CD14-positive monocyte (primary cell): ENCODE measurements around the gene TFAP2E. TPM values are rescaled to one million over a fixed set of nuclear protein-coding genes. Genes with fewer than 3 reads are reported as not detected.
"Not testable (repeated sequence)": the region's sequence is repeated elsewhere in the genome, so short reads cannot be mapped to it uniquely, and the experiment has no call there.

Experiments
- DNase-seq, 3 donors: peaks; one replicate each; pipeline ENCODE4 v3.0.0-alpha.2; 2011 to 2022
- H2AFZ ChIP-seq: 2 replicates; pipeline ENCODE4 v1.6.0; 2012; ENCODE audit warnings: mild to moderate bottlenecking, low read depth, low read length, inconsistent platforms; ENCODE audit not compliant: insufficient read depth, poor library complexity, severe bottlenecking
- H3K27ac ChIP-seq, 2 donors: 1 replicate in 1 of 2; 2 replicates in 1 of 2; pipeline ENCODE4 v1.5.1; 2012 to 2013; ENCODE audit warnings: low read length in 2 of 2, control low read depth in 1 of 2, inconsistent platforms in 1 of 2, low read depth in 1 of 2, mild to moderate bottlenecking in 1 of 2
- H3K27me3 ChIP-seq, 2 donors: one replicate each; pipeline versions ENCODE4 v1.6.0 to v1.6.1; 2011 to 2013; ENCODE audit warnings: low read length in 2 of 2; ENCODE audit not compliant: control insufficient read depth in 2 of 2, insufficient read depth in 2 of 2
- H3K36me3 ChIP-seq, 2 donors: replicated peaks in 1 of 2; 1 replicate in 1 of 2; 2 replicates in 1 of 2; pipeline versions ENCODE4 v1.5.1 to v1.6.1; 2012 to 2013; ENCODE audit warnings: low read length in 2 of 2, control low read depth in 1 of 2, inconsistent platforms in 1 of 2, mild to moderate bottlenecking in 1 of 2; ENCODE audit not compliant: insufficient read depth in 2 of 2, control insufficient read depth in 1 of 2
- H3K4me1 ChIP-seq, 2 donors: 1 replicate in 1 of 2; 2 replicates in 1 of 2; pipeline versions ENCODE4 v1.5.1 to v1.6.1; 2012 to 2013; ENCODE audit warnings: low read length in 2 of 2, control low read depth in 1 of 2, inconsistent platforms in 1 of 2, mild to moderate bottlenecking in 1 of 2, moderate library complexity in 1 of 2; ENCODE audit not compliant: insufficient read depth in 2 of 2, control insufficient read depth in 1 of 2
- H3K4me2 ChIP-seq: replicated peaks from 2 replicates; pipeline ENCODE3; 2012; ENCODE audit warnings: low read length, moderate library complexity, mild to moderate bottlenecking; ENCODE audit not compliant: poor library complexity, severe bottlenecking; ENCODE audit errors: extremely low read depth
- H3K4me3 ChIP-seq, 3 experiments: fragments of 200-600 bp in 1 of 3; sonication (generic) in 1 of 3; replicated peaks in 1 of 3; 1 replicate in 2 of 3; 2 replicates in 1 of 3; pipeline ENCODE4 v1.5.1; 2011 to 2013; ENCODE audit warnings: low read length in 3 of 3, mild to moderate bottlenecking in 3 of 3, control low read depth in 2 of 3, low read depth in 2 of 3, inconsistent platforms in 1 of 3, moderate library complexity in 1 of 3
- H3K79me2 ChIP-seq: 2 replicates; pipeline ENCODE4 v1.6.0; 2012; ENCODE audit warnings: mild to moderate bottlenecking, control low read depth, inconsistent platforms, low read length, moderate library complexity; ENCODE audit not compliant: insufficient read depth
- H3K9ac ChIP-seq: 2 replicates; pipeline ENCODE4 v1.6.0; 2017; ENCODE audit warnings: low read length, mild to moderate bottlenecking; ENCODE audit not compliant: insufficient read depth, poor library complexity, severe bottlenecking
- H3K9me3 ChIP-seq, 2 donors: replicated peaks in 1 of 2; 1 replicate in 1 of 2; 2 replicates in 1 of 2; pipeline versions ENCODE4 v1.5.1 to v1.6.1; 2012 to 2013; ENCODE audit warnings: low read length in 2 of 2, control low read depth in 1 of 2; ENCODE audit not compliant: control insufficient read depth in 1 of 2, insufficient read depth in 1 of 2
- H4K20me1 ChIP-seq: 2 replicates; pipeline ENCODE4 v1.6.0; 2012; ENCODE audit warnings: mild to moderate bottlenecking, low read length, control low read depth, moderate library complexity; ENCODE audit not compliant: insufficient read depth
- H3K27ac Mint-ChIP-seq, 7 donors: one replicate each; pipeline ENCODE4 v1.8.0; 2020; ENCODE audit warnings: mild to moderate bottlenecking in 7 of 7, mixed read lengths in 7 of 7, moderate library complexity in 6 of 7, inconsistent platforms in 2 of 7
- H3K27me3 Mint-ChIP-seq, 3 donors: one replicate each; pipeline ENCODE4 v1.8.0; 2021 to 2022; ENCODE audit warnings: low read depth in 3 of 3, mild to moderate bottlenecking in 3 of 3, mixed read lengths in 3 of 3, moderate library complexity in 3 of 3, inconsistent platforms in 1 of 3
- H3K36me3 Mint-ChIP-seq, 2 donors: one replicate each; pipeline ENCODE4 v1.8.0; 2020; ENCODE audit warnings: mixed read lengths in 2 of 2, inconsistent platforms in 1 of 2, mild to moderate bottlenecking in 1 of 2
- H3K4me1 Mint-ChIP-seq: one replicate; pipeline ENCODE4 v1.8.0; 2020; ENCODE audit warnings: mild to moderate bottlenecking, mixed read lengths
- H3K4me3 Mint-ChIP-seq, 2 donors: one replicate each; pipeline ENCODE4 v1.8.0; 2020; ENCODE audit warnings: mild to moderate bottlenecking in 2 of 2, mixed read lengths in 2 of 2, moderate library complexity in 1 of 2
- H3K9me3 Mint-ChIP-seq, 7 donors: one replicate each; pipeline ENCODE4 v1.8.0; 2020 to 2022; ENCODE audit warnings: mixed read lengths in 7 of 7, mild to moderate bottlenecking in 6 of 7, moderate library complexity in 6 of 7, inconsistent platforms in 2 of 7
- WGBS: methylation state at CpG from one replicate; pipeline ENCODE4 v1.1.5; 2013; ENCODE audit warnings: missing lambda C conversion rate; ENCODE audit not compliant: insufficient coverage; 5-methylcytosine and 5-hydroxymethylcytosine counted together
- intact Hi-C, 2 donors: fragments of 100-400 bp; cut with micrococcal nuclease; formaldehyde crosslinking; loops; one replicate each; pipeline versions ENCODE4 v1.15.0 to v1.15.1; 2023
- polyA plus RNA-seq, 3 donors: library from polyadenylated mRNA; depleted of rRNA in 1 of 3; unstranded in 2 of 3; stranded (reverse) in 1 of 3; fragments of 300-500 nt in 2 of 3; fragments of >200 nt in 1 of 3; fragmentation: Illumina TruSeq in 2 of 3; gene quantifications; 1 replicate in 2 of 3; 2 replicates in 1 of 3; pipeline ENCODE4 v1.2.3, GENCODE V29; 2012 to 2021
- TF ChIP-seq, protein P1 (sequence below): fragments of 200-600 bp; IDR thresholded peaks from one replicate; pipeline ENCODE4 v1.8.0; 2022; ENCODE audit warnings: antibody characterized with exemption, mild to moderate bottlenecking

Gene TFAP2E
- polyA plus RNA-seq, 3 donors: 0.77 to 4.5 (median 1.5) TPM

DNA sequence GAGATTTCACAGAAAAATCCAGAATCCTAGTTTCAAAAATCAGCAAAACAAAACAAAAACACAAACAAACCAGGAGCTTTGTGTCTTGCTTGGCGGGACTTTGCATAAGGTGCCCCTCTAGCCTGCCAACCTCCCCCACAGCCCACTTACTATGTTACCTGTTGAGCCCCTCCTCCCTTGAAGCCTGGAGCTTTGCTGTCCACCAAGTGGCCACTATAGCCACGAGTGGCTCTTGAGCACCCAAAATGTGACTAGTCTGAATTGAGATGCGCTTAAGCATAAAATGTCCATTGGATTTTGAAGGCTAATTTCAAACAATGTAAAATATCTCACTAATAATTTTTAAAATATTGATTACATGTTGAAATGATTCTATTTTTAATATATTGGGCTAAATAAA, 12.2 kb downstream of the TFAP2E start:
- H3K4me3 Mint-ChIP-seq: no peak overlapping the region
- Histone ChIP-seq H3K9me3 (no peaks in the 10 kb centered on the region), H3K4me1 (peaks cover 1 to 4% of the 10 kb centered on the region in 2 donors), H3K36me3 (peaks cover under 1 to 2% of the 10 kb centered on the region in 2 donors), H3K9ac (no peak overlapping the region), H3K79me2 (no peaks in the 10 kb centered on the region), H4K20me1 (no peaks in the 10 kb centered on the region), H2AFZ (no peak overlapping the region), H3K4me3 (no peak overlapping the region), H3K4me2 (no peak overlapping the region), H3K27ac (no peak overlapping the region), H3K27me3 (no peaks in the 10 kb centered on the region)
- peaks cover 0 to 2% (median 1%) of the 10 kb centered on the region in 3 donors for H3K27me3 Mint-ChIP-seq
- H3K27ac Mint-ChIP-seq: no peak overlapping the region
- peaks cover 5% of the 10 kb centered on the region for H3K4me1 Mint-ChIP-seq
- TF ChIP-seq, protein P1, sequence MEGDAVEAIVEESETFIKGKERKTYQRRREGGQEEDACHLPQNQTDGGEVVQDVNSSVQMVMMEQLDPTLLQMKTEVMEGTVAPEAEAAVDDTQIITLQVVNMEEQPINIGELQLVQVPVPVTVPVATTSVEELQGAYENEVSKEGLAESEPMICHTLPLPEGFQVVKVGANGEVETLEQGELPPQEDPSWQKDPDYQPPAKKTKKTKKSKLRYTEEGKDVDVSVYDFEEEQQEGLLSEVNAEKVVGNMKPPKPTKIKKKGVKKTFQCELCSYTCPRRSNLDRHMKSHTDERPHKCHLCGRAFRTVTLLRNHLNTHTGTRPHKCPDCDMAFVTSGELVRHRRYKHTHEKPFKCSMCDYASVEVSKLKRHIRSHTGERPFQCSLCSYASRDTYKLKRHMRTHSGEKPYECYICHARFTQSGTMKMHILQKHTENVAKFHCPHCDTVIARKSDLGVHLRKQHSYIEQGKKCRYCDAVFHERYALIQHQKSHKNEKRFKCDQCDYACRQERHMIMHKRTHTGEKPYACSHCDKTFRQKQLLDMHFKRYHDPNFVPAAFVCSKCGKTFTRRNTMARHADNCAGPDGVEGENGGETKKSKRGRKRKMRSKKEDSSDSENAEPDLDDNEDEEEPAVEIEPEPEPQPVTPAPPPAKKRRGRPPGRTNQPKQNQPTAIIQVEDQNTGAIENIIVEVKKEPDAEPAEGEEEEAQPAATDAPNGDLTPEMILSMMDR: no peak
- no peak for DNase-seq
- peaks cover 14 to 15% of the 10 kb centered on the region in 2 donors for H3K36me3 Mint-ChIP-seq
- peaks cover 0 to 2% (median 0%) of the 10 kb centered on the region in 7 donors for H3K9me3 Mint-ChIP-seq
- intact Hi-C loops: no loop called here
- 100% methylated on average over 1 of the region's 3 CpGs for WGBS

DNA sequence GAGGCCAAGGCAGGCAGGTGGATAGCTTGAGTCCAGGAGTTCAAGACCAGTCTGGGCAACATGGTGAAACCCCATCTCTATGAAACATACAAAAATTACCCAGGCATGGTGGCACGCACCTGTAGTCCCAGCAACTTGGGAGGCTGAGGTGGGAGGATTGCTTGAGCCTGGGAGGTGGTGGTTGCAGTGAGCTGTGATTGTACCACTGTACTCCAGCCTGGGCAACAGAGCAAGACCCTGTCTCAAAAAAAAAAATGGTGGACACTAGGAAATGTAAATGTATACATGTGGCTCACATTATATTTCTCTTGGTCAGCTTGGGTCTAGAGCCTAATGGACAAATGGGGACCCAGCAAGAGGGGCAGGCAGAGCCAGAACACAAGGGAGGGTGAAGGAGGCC, 12.7 kb downstream of the TFAP2E start:
- WGBS: no CpG with 5 or more reads among the region's 1 CpG
- DNase-seq, H3K36me3 ChIP-seq, H3K27ac ChIP-seq, H3K9ac ChIP-seq, H3K27me3 Mint-ChIP-seq, H3K4me1 ChIP-seq, H3K9me3 ChIP-seq, H4K20me1 ChIP-seq, H3K4me1 Mint-ChIP-seq, H2AFZ ChIP-seq, H3K9me3 Mint-ChIP-seq, H3K4me3 Mint-ChIP-seq, H3K79me2 ChIP-seq, H3K4me3 ChIP-seq, H3K27ac Mint-ChIP-seq, H3K27me3 ChIP-seq, intact Hi-C loops, H3K4me2 ChIP-seq: not testable (repeated sequence)
- peaks cover 17 to 19% of the 10 kb centered on the region in 2 donors for H3K36me3 Mint-ChIP-seq
